Panc1 (cell line): Measurements from ENCODE around the gene JADE3. TPM values are rescaled to one million over a fixed set of nuclear protein-coding genes. Genes with fewer than 3 reads are reported as not detected.

ENCODE experiments used
- ATAC-seq: fragments of 200-7000 bp; cut with Tn5 transposase; 2 replicates; pipeline ENCODE4 v1.9.1; 2020; ENCODE audit warnings: mild to moderate bottlenecking, moderate library complexity
- BruUV-seq: library from RNA; stranded (reverse); fragments of 400-500 nt; replicated peaks from 2 replicates; lab custom pipeline; 2021; lab: Mats Ljungman, UMichigan
- CTCF ChIA-PET: fragments of 300-600 bp; sonication (Branson Sonifier 250); formaldehyde crosslinking; loops from one replicate; lab custom pipeline; 2022; ENCODE audit warnings: antibody characterized with exemption; lab: Charles Lee
- POLR2A ChIA-PET: fragments of 300-600 bp; sonication (Branson Sonifier 250); formaldehyde crosslinking; loops from one replicate; lab custom pipeline; 2022; ENCODE audit warnings: antibody characterized with exemption; lab: Charles Lee
- DNase-seq: peaks from one replicate; pipeline ENCODE4 v3.0.0-alpha.2; 2010; ENCODE audit warnings: low read depth, low spot score
- H3K27ac ChIP-seq: 2 replicates; pipeline ENCODE4 v1.5.1; 2011; ENCODE audit warnings: mild to moderate bottlenecking, low read length, inconsistent platforms
- H3K27me3 ChIP-seq: fragments of 200-500 bp; sonication (Bioruptor generic); 2 replicates; pipeline ENCODE4 v1.6.0; 2014; ENCODE audit warnings: low read length, inconsistent platforms; ENCODE audit not compliant: control insufficient read depth, insufficient read depth
- H3K36me3 ChIP-seq: fragments of 200-500 bp; sonication (Bioruptor generic); 2 replicates; pipeline ENCODE4 v1.5.1; 2014; ENCODE audit warnings: inconsistent platforms, mild to moderate bottlenecking, low read length, moderate library complexity; ENCODE audit not compliant: control insufficient read depth, insufficient read depth
- H3K4me1 ChIP-seq: 2 replicates; pipeline ENCODE4 v1.5.1; 2011; ENCODE audit warnings: inconsistent platforms, mild to moderate bottlenecking, low read length, moderate library complexity; ENCODE audit not compliant: control insufficient read depth, insufficient read depth
- H3K4me3 ChIP-seq, 2 experiments: 2 replicates each; pipeline ENCODE4 v1.5.1; 2011 to 2012; ENCODE audit warnings: low read depth in 2 of 2, low read length in 2 of 2, mild to moderate bottlenecking in 2 of 2, inconsistent platforms in 1 of 2, moderate library complexity in 1 of 2
- H3K9me3 ChIP-seq: fragments of 200-500 bp; sonication (Bioruptor generic); 2 replicates; pipeline ENCODE4 v1.5.1; 2014; ENCODE audit warnings: low read depth, mild to moderate bottlenecking, inconsistent platforms, low read length, moderate library complexity; ENCODE audit not compliant: control insufficient read depth, insufficient read depth
- POLR2AphosphoS5 ChIP-seq: IDR thresholded peaks from 2 replicates; pipeline ENCODE4 v1.6.1; 2012; ENCODE audit warnings: mild to moderate bottlenecking, low read depth, low read length, moderate library complexity
- REST ChIP-seq, 2 experiments: IDR thresholded peaks; 2 replicates each; pipeline ENCODE4 v1.6.1; 2011 to 2012; ENCODE audit warnings: low read depth in 2 of 2, control low read depth in 1 of 2, low read length in 1 of 2, mild to moderate bottlenecking in 1 of 2, moderate library complexity in 1 of 2; ENCODE audit not compliant: insufficient read depth in 1 of 2
- SIN3A ChIP-seq: IDR thresholded peaks from 2 replicates; pipeline ENCODE4 v1.6.1; 2012; ENCODE audit warnings: low read depth, mild to moderate bottlenecking, low read length, moderate library complexity, borderline replicate concordance; ENCODE audit not compliant: insufficient read depth
- TCF7L2 ChIP-seq: IDR thresholded peaks from 2 replicates; pipeline ENCODE4 v1.6.1; 2011; ENCODE audit warnings: mild to moderate bottlenecking, low read depth, low read length, inconsistent platforms
- in situ Hi-C: cut with HindIII; loops from 2 replicates; pipeline ENCODE4 v1.10.0; 2016; ENCODE audit warnings: low sequenced_read_pairs, low pct_unique_long_range_greater_than_20kb
- intact Hi-C: fragments of 100-400 bp; cut with micrococcal nuclease; formaldehyde crosslinking; loops from one replicate; pipeline ENCODE4 v1.10.0; 2022; ENCODE audit not compliant: unreplicated experiment
- total RNA-seq: library from RNA; stranded (reverse); gene quantifications from one replicate; pipeline ENCODE4 v1.2.1, GENCODE V29; 2021; ENCODE audit not compliant: unreplicated experiment
- TF ChIP-seq, protein P1 (sequence below): fragments of 450-650 bp; IDR thresholded peaks from 2 replicates; pipeline ENCODE4 v1.5.1; 2017; ENCODE audit warnings: mild to moderate bottlenecking

JADE3 gene
- total RNA-seq, 1 experiment from 2014 or later, result 22.2 TPM

DNA sequence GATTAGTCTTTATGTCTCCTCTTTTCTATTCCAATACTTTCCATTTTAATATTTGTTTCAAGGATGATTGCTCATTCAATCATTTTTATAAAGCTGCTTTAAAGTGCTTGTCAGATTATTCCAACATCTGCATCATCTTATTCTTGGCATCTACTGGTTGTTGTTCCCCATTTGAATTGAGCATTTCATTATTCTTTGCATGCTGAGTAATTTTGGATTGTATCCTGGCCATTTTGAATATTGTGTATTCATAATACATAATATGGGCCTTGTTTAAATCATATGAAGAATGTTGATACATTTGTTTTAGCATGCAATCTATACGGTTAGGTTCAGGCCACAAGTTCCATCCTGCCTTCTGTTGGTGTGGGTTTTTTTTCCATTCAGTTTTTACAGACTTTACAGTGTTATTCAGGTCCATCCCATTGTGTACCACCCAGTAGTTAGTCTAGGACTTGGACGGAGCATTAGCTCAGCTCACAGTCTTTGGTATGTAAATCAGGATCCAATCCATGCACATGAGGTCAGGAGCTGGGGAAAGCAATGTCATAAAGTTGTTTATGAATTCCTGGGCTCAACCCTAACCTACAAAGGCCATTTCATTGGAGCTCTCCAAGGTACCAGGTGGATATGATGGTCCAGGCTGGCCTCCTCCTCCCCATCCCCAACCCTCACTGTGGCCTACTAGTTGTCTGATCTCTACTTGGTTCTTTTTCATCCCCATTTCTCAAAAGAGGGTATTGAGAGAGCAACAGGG is 186.3 kb downstream of the JADE3 start:
- ChIA-PET POLR2A (no interaction called here), CTCF (no interaction called here)
- Histone ChIP-seq H3K9me3 (no peaks in the 10 kb centered on the region), H3K4me1 (no peaks in the 10 kb centered on the region), H3K36me3 (no peaks in the 10 kb centered on the region), H3K4me3 (no peak overlapping the region), H3K27me3 (no peaks in the 10 kb centered on the region), H3K27ac (no peak overlapping the region)
- intact Hi-C loops, result loop anchor here (10.0 kb wide), 1 partner anchor 194 kb away; no protein-coding TSS in a partner anchor
- no peak for ATAC-seq
- no peak for DNase-seq
- in situ Hi-C loops, result no loop called here
- BruUV-seq, result no TSS peak
- TF ChIP-seq SIN3A, result no peak
- TF ChIP-seq REST (IDR thresholded peaks at IDR 0.05; ENCODE audit: insufficient read depth in 1 of 2, low read depth in 2 of 2, low read length in 1 of 2), result peak; percentile 55 to 61; a peak in 3 of 4 replicates
- no peak for TF ChIP-seq POLR2AphosphoS5
- TF ChIP-seq, protein P1, sequence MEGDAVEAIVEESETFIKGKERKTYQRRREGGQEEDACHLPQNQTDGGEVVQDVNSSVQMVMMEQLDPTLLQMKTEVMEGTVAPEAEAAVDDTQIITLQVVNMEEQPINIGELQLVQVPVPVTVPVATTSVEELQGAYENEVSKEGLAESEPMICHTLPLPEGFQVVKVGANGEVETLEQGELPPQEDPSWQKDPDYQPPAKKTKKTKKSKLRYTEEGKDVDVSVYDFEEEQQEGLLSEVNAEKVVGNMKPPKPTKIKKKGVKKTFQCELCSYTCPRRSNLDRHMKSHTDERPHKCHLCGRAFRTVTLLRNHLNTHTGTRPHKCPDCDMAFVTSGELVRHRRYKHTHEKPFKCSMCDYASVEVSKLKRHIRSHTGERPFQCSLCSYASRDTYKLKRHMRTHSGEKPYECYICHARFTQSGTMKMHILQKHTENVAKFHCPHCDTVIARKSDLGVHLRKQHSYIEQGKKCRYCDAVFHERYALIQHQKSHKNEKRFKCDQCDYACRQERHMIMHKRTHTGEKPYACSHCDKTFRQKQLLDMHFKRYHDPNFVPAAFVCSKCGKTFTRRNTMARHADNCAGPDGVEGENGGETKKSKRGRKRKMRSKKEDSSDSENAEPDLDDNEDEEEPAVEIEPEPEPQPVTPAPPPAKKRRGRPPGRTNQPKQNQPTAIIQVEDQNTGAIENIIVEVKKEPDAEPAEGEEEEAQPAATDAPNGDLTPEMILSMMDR, result no peak
- TF ChIP-seq TCF7L2, result no peak

GRCh38 chrX:47101206-47101605 is 189.0 kb downstream of the JADE3 start:
- TF ChIP-seq SIN3A, result no peak
- TF ChIP-seq, protein P1, result no peak
- TF ChIP-seq TCF7L2, result no peak
- no peak for TF ChIP-seq REST (IDR thresholded peaks at IDR 0.05; ENCODE audit: insufficient read depth in 1 of 2, low read depth in 2 of 2, low read length in 1 of 2)
- no peak for TF ChIP-seq POLR2AphosphoS5
- in situ Hi-C loops, result no loop called here
- intact Hi-C loops, result no loop called here
- BruUV-seq, result no TSS peak
- DNase-seq (no peak), ATAC-seq (no peak)
- ChIA-PET CTCF (no interaction called here), POLR2A (no interaction called here)
- Histone ChIP-seq H3K27me3 (no peaks in the 10 kb centered on the region), H3K27ac (no peak overlapping the region), H3K4me3 (no peak overlapping the region), H3K4me1 (no peaks in the 10 kb centered on the region), H3K36me3 (no peaks in the 10 kb centered on the region), H3K9me3 (no peaks in the 10 kb centered on the region)
